NOMO-1 treated with DMSO at 0.1 percent for 48 hours (cell line): ENCODE measurements around the gene MINDY2.

Source experiments
- DNase-seq: peaks from one replicate; lab custom pipeline; 2025; ENCODE audit not compliant: unreplicated experiment; lab: John Stamatoyannopoulos, UW

The MINDY2 gene

DNA sequence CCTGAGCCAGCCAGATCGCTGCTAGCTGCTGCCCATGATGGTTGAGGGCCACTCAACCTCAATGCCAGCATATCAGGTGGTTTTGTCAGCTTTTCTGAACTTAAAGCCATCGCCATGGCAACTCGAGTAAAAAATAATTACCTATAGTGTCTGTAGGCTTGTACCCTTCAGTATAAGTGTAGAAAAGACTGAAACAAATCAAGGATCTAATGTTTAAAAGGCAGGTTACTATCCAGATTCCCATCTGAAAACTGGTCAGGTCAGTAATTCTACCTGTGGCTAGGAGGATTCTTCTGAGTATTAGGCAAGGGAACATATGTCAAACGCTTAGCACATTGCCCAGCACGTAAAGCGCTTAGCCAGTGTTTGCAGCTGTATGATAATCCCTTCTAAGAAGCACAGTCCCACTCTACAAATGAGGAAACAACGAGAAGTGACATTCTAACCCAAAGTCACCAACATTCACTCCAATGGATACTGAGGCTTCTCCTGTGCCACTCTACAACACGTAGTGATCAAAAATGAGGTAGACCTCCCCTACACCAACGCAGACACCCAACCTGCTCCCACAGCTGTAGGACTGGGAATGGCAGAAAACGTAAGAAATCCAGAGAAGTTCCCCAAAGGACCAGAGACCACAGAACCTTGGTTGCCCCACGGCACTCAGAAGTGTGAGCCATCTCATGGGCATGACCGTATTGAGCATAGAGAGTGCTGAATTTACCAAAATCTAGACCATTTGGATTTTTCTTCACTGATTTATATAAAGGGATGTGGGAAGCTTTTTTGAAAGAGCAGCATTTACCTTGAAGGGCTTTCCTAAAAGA lies 107.1 kb downstream of the MINDY2 start:
- no peak for DNase-seq

DNA sequence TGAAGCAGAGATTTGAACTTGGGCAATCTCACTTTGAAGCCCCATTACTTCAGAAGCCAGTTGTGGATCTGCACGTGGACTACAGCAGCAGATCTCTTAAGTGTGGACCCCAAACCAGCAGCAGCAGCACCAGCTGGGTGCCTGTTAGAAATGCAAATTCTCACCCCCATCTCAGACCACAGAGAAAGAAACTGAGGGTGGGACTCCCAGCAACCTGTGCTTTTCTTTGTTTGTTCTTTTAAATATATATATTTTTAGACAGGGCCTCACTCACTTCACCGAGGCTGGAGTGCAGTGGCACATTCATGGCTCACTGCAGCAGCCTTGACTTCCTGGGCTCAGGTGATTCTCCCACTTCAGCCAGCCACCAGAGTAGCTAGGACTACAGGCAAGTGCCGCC lies 109.2 kb downstream of the MINDY2 start:
- DNase-seq = no peak

DNA sequence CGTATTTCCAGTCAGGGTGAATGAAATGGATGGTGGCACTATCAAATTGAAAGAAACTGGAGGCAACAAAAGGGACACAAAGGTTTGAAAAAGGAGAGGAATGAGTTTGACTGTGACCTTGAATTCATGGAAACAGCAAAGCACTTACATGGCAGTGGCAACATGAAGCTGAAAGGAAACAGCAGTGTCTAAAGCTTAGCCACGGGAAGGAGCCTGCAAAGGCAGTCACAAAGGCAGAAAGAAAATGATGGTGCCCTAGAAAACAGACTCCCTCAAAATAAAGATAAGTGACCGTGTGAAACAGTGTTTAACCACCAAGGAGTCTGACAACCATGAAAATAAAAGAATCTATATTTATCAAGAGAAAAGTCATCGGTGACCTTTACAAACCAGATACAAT lies 111.1 kb downstream of the MINDY2 start:
- no peak for DNase-seq

DNA sequence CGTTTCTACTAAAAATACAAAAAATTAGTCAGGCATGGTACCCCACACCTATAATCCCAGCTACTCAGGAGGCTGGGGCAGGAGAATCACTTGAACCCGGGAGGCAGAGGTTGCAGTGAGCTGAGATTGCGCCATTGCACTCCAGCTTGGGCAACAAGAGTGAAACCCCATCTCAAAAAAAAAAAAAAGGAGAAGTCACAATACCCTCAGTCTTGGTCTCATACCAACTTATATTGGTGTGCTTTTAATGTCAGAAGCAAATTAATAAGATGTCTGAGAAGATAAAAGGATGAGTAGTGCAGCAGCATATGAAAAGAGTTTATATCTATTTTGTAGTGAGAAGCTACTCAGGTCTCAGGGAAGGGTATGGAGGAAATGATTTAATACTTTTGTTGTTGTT lies 112.8 kb downstream of the MINDY2 start:
- peak; percentile 52 for DNase-seq

DNA sequence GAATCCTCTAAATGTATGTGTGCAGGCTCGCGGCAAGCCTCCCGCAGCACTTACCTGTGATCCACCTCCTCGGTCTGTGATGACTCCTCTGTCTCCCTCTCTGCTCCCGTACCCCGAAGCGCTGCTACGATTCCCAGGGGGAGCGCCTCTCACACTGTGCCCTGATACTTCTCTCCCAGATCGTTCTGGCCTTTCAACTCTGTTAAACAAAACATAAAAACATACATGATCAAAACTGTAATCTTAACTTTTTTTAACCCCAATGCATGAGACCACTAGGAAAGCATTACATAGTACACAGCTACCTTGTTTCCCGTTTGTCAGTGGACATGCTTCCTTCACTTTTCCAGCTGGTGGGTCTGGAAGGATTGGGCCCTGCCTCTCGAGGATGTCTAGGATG lies 115.8 kb downstream of the MINDY2 start:
- DNase-seq = no peak

DNA sequence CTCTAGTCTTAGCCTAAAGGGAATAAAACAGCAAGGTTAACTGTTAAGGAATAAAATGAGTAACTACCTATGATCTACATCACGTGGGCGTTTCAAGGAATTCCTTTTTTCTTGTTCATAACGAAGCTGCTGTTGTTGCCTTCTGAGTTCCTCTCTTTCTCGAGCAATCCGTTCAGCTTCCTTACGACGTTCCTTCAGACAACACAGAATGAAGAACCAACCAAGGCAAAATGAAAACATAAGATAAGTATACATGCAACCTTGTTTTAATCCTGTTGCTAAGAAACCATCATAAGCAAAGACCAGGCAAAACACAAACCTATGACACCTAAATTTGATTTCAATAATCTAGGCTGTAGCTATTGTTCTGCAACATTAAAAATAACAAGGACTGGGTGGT lies 118.3 kb downstream of the MINDY2 start:
- DNase-seq = no peak

DNA sequence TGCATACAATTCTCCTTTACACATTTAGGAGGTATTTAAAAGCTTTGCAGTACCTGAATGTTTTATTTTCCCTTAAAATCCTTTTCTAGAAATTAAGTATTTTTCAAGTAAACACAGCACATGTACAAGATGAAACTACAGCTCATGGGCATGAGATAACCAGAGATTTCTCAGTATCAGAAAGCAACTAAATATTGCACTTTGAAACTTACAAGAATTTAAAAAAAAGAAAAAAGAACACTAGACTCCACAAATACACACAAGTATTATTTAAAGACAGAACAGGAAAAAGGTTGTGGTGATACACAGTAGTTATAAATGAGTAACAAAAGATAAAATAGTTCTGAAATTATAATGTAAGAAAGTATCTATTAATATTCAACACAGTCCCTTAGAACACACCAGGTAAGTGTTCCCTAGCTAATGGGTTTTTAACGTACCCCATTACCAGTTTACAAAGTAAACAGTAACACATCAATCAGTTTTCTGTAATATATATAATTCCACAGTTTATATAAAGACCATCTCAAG lies 127.1 kb downstream of the MINDY2 start:
- no peak for DNase-seq

DNA sequence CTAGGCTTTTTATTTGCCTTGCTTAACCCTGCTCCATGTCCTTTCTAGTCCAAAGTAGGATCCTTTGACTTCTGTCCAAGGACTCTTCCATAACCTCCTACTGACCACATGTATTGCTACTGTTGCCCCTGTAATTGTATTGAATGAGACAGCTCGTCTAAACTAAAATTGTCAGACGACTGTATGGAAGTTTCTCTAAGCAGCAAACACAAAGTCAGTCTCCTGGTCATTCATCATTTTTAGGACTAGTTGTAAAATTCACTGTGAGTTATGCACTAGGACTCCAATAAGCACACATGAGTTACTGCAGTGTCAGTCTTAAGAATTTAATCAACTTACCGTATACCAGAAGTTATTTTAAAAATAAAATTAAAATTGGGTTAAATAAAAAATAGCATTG lies 129.5 kb downstream of the MINDY2 start:
- no peak for DNase-seq

DNA sequence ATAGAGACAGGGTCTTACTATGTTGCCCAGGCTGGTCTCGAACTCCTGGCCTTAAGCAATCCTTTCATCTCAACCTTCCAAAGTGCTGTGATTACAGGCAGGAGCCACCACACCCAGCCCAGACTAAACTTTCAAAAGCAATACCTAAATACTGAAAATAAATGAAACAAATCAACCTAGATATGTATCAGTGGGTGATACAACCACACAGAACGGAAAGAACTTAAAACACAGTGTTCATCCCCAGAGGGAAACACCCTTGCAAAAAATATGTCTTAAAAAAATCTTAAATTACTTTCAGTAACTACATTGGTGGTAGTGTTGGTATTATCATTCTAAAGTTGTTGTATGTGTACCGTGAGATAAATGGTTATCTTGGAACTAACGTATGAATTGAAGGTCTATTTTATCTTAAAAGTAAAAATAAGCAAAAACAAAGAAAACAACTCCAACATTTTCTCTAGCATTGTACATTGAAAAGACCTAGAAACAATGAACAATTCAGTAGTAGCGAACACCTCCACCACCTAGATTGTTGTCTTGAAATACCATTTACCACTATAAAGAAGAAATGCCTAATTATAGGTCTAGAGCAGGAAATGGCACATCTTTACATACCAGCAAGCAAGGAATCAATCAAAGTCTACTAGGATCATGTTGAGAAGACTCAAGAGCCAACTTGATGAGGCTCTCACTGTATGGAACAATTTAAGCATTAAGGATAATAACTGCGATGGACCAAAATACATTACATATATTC lies 137.6 kb downstream of the MINDY2 start:
- DNase-seq = no peak

DNA sequence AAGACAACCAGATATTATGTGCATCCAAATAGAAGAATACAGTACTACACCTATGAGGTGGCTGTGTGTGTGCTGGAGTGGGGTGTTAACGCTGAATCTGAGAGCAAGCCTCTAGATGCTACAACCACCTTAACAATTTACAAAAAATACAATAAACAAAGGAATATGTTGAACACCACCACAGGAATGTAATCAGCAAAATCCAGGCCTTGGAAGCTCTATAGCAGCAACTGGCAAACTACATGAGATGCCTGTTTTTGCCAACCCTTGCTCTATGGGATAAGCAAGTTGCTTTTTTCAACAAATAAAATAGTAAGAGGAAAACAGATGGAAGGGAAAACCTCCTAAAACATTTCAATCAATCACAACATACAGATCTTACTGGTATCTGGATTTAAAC lies 138.5 kb downstream of the MINDY2 start:
- DNase-seq = no peak

DNA sequence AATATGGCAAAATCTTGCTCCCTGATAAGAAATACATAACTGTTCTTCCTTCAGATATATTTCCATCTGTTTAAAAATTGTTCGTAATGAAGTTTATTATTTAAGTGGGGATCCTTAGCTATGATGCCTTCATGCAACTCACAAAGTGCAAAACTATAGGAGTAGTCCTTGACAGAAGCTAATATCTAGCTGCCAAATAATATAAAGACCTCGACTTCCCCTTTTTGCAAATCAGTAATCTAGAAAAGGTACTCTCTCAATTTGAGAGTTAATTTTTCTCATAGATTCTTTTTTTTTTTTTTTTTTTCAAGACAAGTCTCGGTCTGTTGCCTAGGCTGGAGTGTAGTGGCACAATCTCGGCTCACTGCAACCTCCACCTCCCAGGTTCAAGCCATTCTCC lies 139.4 kb downstream of the MINDY2 start:
- no peak for DNase-seq
